D341Med (cell line): ENCODE results near the gene HOXA1.

Experiments used
- DNase-seq: peaks from one replicate; pipeline ENCODE4 v3.0.0; 2012; ENCODE audit warnings: low spot score

HOXA1 gene

GRCh38 chr7:27116962-27117886 lies 21.4 kb upstream of the HOXA1 start:
- no peak for DNase-seq

- DNase-seq = no peak
Observed at GRCh38 chr7:27116031-27116961, 20.5 kb upstream of the HOXA1 start.

- DNase-seq = no peak
Observed at GRCh38 chr7:27115221-27116026, 19.6 kb upstream of the HOXA1 start.

GRCh38 chr7:27114881-27115220 lies 19.1 kb upstream of the HOXA1 start:
- DNase-seq = no peak

- DNase-seq = no peak
Observed at GRCh38 chr7:27113991-27114769, 18.4 kb upstream of the HOXA1 start.

- no peak for DNase-seq
Observed at GRCh38 chr7:27112955-27113949, 17.5 kb upstream of the HOXA1 start.

- no peak for DNase-seq
Observed at GRCh38 chr7:27112361-27112760, 16.6 kb upstream of the HOXA1 start.

GRCh38 chr7:27111751-27112277 lies 16.0 kb upstream of the HOXA1 start:
- DNase-seq = no peak

- DNase-seq = no peak
Observed at GRCh38 chr7:27111042-27111750, 15.4 kb upstream of the HOXA1 start.

- DNase-seq = no peak
Observed at GRCh38 chr7:27110186-27111031, 14.6 kb upstream of the HOXA1 start.

- DNase-seq = no peak
Observed at GRCh38 chr7:27109466-27110185, 13.8 kb upstream of the HOXA1 start.

- DNase-seq = no peak
Observed at GRCh38 chr7:27108390-27109127, 12.8 kb upstream of the HOXA1 start.

GRCh38 chr7:27107391-27108381 lies 11.9 kb upstream of the HOXA1 start:
- DNase-seq = no peak

- no peak for DNase-seq
Observed at GRCh38 chr7:27106901-27107240, 11.1 kb upstream of the HOXA1 start.

GRCh38 chr7:27106181-27106900 lies 10.5 kb upstream of the HOXA1 start:
- DNase-seq = peak; percentile 59
